Activated naive CD4-positive, alpha-beta T cell treated with anti-CD3 and anti-CD28 coated beads for 36 hours (primary cell): Measurements from ENCODE around the gene PPP1R14B. TPM values are rescaled to one million over a fixed set of nuclear protein-coding genes. Genes with fewer than 3 reads are reported as not detected.

Source experiments
- CTCF ChIA-PET: fragments of 350-600 bp; sonication (Branson Sonifier 250); formaldehyde crosslinking; loops from one replicate; lab custom pipeline; 2021; ENCODE audit warnings: antibody characterized with exemption; lab: Charles Lee
- DNase-seq: peaks from one replicate; pipeline ENCODE4 v3.0.0-alpha.2; 2020
- H3K27ac Mint-ChIP-seq: one replicate; pipeline ENCODE4 v1.8.0; 2021; ENCODE audit warnings: mild to moderate bottlenecking, mixed read lengths
- H3K27me3 Mint-ChIP-seq: one replicate; pipeline ENCODE4 v1.8.0; 2021; ENCODE audit warnings: low read depth, mixed read lengths
- H3K36me3 Mint-ChIP-seq: one replicate; pipeline ENCODE4 v1.8.0; 2021; ENCODE audit warnings: low read depth, mixed read lengths
- H3K4me1 Mint-ChIP-seq: one replicate; pipeline ENCODE4 v1.8.0; 2021; ENCODE audit warnings: low read depth, mixed read lengths
- H3K4me3 Mint-ChIP-seq: one replicate; pipeline ENCODE4 v1.8.0; 2021; ENCODE audit warnings: mild to moderate bottlenecking, moderate library complexity, mixed read lengths
- H3K9me3 Mint-ChIP-seq: one replicate; pipeline ENCODE4 v1.8.0; 2021; ENCODE audit warnings: mixed read lengths
- intact Hi-C: fragments of 100-400 bp; cut with micrococcal nuclease; formaldehyde crosslinking; loops from one replicate; pipeline ENCODE4 v1.15.1; 2023
- total RNA-seq, 2 experiments: library from RNA; stranded (reverse); gene quantifications; one replicate each; pipeline ENCODE4 v1.2.3, GENCODE V29; 2021

PPP1R14B gene
- total RNA-seq, 2 experiments from 2014 or later = 216 to 227 TPM

DNA sequence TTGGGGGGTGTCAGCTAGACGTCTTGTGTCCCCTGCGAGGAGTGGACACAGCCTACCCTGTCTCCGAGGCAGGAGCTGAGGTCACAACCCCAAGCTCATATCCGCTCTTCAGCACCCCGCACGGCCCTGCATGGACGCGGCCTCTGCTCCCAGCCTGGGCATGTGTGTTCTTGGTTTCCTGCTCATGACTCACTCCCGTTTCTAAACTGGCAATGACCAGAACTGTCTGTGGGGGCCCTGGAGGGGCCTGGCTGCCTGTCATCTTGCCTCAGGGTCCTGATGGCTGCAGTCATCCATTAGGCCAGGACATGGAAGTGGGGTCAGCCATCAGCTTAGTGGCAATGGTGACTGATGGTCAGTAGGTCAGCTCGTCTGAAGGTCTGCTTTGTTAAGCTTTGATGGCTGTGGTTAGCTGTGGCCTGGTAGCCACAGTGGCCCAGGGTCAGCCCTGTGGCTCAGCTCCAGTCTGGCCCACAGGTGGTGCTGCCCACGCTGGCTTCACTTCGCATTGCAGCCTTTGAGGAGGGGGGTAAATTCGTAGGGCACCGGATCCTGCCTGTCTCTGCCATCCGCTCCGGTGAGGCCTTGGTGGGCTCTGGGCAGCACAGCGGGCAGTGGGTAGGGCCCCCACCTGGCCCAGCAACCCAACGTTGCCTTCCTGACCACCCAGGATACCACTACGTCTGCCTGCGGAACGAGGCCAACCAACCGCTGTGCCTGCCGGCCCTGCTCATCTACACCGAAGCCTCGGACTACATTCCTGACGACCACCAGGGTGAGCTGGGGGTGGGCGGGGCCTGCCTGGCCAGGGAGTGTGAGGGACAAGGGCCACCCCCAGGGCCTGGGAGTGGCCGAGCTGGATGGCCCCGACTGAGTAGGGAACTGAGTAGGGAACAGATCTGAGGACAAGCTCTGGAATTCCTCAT lies 16.5 kb upstream of the PPP1R14B start:
- no peak overlapping the region for H3K4me3 Mint-ChIP-seq
- peaks cover 2% of the 10 kb centered on the region for H3K36me3 Mint-ChIP-seq
- DNase-seq = no peak
- H3K27ac Mint-ChIP-seq = no peak overlapping the region
- no peaks in the 10 kb centered on the region for H3K27me3 Mint-ChIP-seq
- intact Hi-C loops = no loop called here
- H3K9me3 Mint-ChIP-seq = no peaks in the 10 kb centered on the region
- H3K4me1 Mint-ChIP-seq = peaks cover 10% of the 10 kb centered on the region
- CTCF ChIA-PET = interaction anchor here (0.6 to 1.6 kb wide), 2 partner anchors 11 to 46 kb away, joined by 3 to 4 read pairs; no protein-coding TSS in a partner anchor

DNA sequence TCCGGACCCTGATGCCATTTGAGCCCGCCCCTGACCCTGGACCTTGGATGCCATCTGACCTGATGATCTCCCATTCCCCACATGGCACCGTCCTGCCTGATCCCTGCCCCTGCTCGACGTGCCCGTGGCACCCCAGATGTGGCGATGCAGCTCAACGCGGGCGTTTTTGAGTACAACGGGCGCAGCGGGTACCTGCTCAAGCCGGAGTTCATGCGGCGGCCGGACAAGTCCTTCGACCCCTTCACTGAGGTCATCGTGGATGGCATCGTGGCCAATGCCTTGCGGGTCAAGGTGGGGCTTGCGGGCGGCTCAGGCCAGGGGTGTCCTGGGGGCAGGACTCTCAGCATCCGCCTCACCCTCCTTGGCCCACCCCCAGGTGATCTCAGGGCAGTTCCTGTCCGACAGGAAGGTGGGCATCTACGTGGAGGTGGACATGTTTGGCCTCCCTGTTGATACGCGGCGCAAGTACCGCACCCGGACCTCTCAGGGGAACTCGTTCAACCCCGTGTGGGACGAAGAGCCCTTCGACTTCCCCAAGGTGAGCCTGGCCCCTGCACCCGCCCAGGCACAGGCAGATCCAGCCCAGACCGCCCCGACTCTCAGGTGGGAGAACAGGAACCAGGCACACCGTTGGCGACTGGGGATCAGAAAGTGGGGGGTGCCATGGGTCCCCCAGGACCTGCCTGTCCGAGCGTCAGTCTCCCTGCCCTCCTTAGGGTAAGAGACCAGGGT lies 15.7 kb upstream of the PPP1R14B start:
- Mint-ChIP-seq H3K9me3 (no peaks in the 10 kb centered on the region), H3K4me3 (no peak overlapping the region), H3K4me1 (peaks cover 7% of the 10 kb centered on the region), H3K36me3 (peaks cover 2% of the 10 kb centered on the region), H3K27me3 (no peaks in the 10 kb centered on the region), H3K27ac (no peak overlapping the region)
- DNase-seq = no peak
- intact Hi-C loops = no loop called here
- CTCF ChIA-PET = interaction anchor here (0.6 to 1.6 kb wide), 2 partner anchors 10 to 47 kb away, joined by 3 to 4 read pairs; no protein-coding TSS in a partner anchor

DNA sequence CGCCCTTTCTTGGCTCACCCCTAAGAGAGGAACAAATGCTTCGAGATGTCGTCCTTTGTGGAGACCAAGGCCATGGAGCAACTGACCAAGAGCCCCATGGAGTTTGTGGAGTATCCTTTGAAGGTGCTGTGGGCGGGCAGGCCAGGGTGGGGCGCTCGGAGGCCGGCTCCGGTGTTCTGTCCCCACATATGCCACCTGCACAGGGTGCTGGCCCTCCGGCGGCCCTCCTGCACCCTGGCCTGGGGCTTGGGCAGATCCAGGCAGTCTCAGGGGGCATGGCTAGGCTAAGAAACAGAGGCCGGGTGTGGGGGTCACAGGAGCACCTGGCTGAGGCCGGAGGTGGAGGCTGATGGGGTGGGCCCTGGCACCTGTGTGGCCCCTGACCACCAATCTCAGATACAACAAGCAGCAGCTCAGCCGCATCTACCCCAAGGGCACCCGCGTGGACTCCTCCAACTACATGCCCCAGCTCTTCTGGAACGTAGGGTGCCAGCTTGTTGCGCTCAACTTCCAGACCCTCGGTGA lies 14.9 kb upstream of the PPP1R14B start:
- Mint-ChIP-seq H3K4me3 (no peak overlapping the region), H3K27ac (no peak overlapping the region), H3K9me3 (no peaks in the 10 kb centered on the region), H3K4me1 (peaks cover 7% of the 10 kb centered on the region), H3K36me3 (peaks cover 2% of the 10 kb centered on the region), H3K27me3 (no peaks in the 10 kb centered on the region)
- CTCF ChIA-PET = interaction anchor here (0.7 kb wide), 1 partner anchor 13 kb away, joined by 3 read pairs; no protein-coding TSS in a partner anchor
- intact Hi-C loops = no loop called here
- DNase-seq = no peak

DNA sequence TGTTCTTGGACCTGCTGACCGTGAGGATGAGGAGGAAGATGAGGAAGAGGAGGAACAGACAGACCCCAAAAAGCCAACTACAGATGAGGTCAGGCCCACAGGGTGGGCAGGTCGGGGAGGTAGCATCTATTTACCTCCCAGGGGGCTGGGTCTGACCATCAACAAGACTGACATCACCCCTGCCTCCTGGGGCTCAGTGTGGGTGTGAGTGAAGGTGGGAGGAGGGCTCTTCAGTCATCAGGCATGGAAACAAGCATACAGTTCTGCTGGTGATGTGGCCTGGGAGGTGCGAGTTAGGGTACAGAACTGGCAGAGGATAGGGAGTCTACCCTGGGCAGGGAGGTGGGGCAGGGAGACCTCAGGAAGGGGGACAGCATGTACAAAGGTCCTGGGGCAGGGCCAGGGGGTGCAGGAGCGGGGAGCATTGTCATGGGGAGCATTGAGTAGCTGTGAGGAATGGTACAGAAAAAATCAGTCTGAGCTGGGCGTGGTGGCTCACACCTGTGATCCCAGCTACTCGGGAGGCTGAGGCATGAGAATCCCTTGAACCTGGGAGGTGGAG lies 13.5 kb upstream of the PPP1R14B start:
- DNase-seq = no peak

DNA sequence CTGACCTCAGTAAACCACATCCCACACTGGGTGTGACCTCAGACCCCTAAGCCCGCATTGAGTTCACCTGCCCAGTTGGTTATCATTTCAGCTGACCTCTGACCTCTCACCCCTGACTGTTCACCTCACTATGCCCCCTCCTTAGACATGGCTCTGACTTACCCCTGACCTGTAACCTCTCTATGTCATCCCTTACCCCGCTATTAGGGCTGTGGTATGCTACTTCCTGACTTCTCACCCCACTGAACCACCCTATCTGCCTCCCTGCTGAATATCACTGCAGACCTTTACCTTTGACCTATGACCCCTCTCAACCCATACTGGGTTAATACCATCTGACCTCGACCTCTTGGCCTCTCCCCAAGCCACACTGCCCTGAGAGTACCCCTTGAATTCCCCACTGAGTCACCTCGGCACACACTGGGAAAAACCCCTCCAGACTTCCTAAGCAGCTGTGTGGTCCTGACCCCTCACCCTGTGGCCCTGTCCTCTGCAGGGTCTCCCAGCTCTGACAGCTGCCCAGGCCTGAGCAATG lies 12.9 kb upstream of the PPP1R14B start:
- Mint-ChIP-seq H3K27me3 (no peaks in the 10 kb centered on the region), H3K4me3 (no peak overlapping the region), H3K4me1 (peaks cover 7% of the 10 kb centered on the region), H3K36me3 (peaks cover 2% of the 10 kb centered on the region), H3K27ac (no peak overlapping the region), H3K9me3 (no peaks in the 10 kb centered on the region)
- DNase-seq = no peak
- intact Hi-C loops = no loop called here
- CTCF ChIA-PET = no interaction called here

More for the DNA sequence above, 13.5 kb upstream of the PPP1R14B start:
- CTCF ChIA-PET = no interaction called here
- intact Hi-C loops = no loop called here
- H3K9me3 Mint-ChIP-seq = no peaks in the 10 kb centered on the region
- no peaks in the 10 kb centered on the region for H3K27me3 Mint-ChIP-seq
- peaks cover 2% of the 10 kb centered on the region for H3K36me3 Mint-ChIP-seq
- no peak overlapping the region for H3K27ac Mint-ChIP-seq
- no peak overlapping the region for H3K4me3 Mint-ChIP-seq
- peaks cover 7% of the 10 kb centered on the region for H3K4me1 Mint-ChIP-seq

DNA sequence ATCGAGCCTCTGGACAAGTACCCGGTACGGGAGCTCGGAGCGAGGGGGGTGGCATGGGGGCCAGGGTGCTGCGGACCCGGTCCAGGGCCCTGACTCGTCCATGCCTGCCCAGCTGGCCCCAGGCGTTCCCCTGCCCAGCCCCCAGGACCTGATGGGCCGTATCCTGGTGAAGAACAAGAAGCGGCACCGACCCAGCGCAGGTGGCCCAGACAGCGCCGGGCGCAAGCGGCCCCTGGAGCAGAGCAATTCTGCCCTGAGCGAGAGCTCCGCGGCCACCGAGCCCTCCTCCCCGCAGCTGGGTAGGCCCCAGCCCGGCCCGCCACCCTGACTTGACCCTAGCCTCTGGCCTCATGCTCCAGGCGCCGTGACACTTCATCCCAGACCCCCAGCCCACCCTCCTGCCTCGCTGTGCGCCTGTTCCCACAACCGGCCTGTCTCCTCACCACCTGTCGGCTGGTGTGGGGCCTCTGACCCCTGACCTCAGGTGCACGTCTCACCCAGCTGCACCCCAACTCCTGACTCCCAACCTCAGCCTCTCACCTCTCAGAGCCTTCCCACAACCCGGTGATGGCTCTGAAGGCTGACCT lies 12.3 kb upstream of the PPP1R14B start:
- intact Hi-C loops = no loop called here
- Mint-ChIP-seq H3K27me3 (no peaks in the 10 kb centered on the region), H3K4me3 (no peak overlapping the region), H3K27ac (no peak overlapping the region), H3K4me1 (peaks cover 7% of the 10 kb centered on the region), H3K36me3 (peaks cover 2% of the 10 kb centered on the region), H3K9me3 (no peaks in the 10 kb centered on the region)
- CTCF ChIA-PET = no interaction called here
- no peak for DNase-seq

DNA sequence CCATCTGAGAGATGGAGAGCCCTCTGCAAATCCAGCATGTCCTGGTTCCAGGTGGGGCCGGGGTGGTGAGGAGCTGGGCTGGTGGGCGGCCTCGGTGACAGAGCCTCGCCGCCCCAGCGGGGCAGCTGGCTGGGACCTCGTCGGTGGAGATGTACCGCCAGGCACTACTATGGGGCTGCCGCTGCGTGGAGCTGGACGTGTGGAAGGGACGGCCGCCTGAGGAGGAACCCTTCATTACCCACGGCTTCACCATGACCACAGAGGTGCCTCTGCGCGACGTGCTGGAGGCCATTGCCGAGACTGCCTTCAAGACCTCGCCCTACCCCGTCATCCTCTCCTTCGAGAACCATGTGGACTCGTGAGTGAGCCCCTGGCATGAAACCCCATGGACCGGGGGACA lies 11.6 kb upstream of the PPP1R14B start:
- no peaks in the 10 kb centered on the region for H3K9me3 Mint-ChIP-seq
- DNase-seq = no peak
- H3K36me3 Mint-ChIP-seq = peaks cover 2% of the 10 kb centered on the region
- no peak overlapping the region for H3K4me3 Mint-ChIP-seq
- H3K27me3 Mint-ChIP-seq = no peaks in the 10 kb centered on the region
- CTCF ChIA-PET = no interaction called here
- no peak overlapping the region for H3K27ac Mint-ChIP-seq
- H3K4me1 Mint-ChIP-seq = peaks cover 7% of the 10 kb centered on the region
- intact Hi-C loops = no loop called here

DNA sequence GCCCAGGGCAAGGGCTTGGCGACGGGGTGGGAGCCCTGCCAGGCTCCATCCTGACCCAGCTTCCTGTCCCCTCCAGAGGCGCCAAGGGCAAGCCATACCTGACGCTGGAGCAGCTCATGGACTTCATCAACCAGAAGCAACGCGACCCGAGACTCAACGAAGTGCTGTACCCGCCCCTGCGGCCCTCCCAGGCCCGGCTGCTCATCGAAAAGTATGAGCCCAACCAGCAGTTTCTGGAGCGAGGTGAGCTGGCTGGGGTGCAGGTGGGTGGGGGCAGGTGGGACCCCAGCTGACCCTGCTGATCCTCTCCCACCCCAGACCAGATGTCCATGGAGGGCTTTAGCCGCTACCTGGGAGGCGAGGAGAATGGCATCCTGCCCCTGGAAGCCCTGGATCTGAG lies 9.6 kb upstream of the PPP1R14B start:
- Mint-ChIP-seq H3K4me3 (no peak overlapping the region), H3K27ac (no peak overlapping the region), H3K36me3 (peaks cover 2% of the 10 kb centered on the region), H3K27me3 (no peaks in the 10 kb centered on the region), H3K4me1 (peaks cover 14% of the 10 kb centered on the region), H3K9me3 (no peaks in the 10 kb centered on the region)
- no peak for DNase-seq
- CTCF ChIA-PET = interaction anchor here (1.3 kb wide), 1 partner anchor 42 kb away, joined by 4 read pairs; no protein-coding TSS in a partner anchor
- intact Hi-C loops = no loop called here

DNA sequence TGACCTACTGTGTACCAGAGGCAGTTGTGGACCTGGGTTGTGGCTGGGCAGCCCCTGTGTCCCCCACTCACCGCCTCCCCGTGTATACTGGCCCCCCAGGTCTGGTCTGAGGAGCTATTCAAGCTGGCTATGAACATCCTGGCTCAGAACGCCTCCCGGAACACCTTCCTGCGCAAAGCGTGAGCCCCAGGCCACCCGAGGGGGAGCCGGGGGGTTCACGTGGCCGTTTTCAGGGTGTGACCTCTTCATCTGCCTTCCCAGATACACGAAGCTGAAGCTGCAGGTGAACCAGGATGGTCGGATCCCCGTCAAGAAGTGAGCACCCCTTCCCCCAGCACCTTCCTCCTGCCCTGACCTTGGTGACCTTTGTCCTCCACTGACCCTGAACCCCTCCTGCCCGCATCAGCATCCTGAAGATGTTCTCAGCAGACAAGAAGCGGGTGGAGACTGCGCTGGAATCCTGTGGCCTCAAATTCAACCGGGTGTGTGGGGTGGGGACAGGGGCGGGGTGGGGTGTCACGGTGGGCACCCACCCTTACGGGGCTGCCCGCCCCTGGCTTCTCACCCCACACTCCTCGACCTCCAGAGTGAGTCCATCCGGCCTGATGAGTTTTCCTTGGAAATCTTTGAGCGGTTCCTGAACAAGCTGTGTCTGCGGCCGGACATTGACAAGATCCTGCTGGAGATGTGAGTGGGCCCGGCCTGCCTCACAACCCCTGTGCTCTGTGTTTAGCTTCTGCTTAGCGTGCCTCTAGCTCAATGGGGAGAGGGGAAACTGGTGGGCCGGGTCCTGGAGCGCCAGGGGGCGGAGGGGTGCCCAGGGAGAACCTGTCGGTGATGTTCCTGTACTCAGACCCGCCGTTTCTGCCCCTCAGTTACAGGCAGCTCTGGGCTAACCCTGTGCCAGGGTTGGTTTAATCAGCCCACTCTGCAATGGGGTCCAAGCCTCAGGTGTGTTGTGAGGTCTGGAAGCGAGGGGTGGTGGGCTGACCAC lies 8.7 kb upstream of the PPP1R14B start:
- Mint-ChIP-seq H3K27ac (no peak overlapping the region), H3K9me3 (no peaks in the 10 kb centered on the region), H3K4me3 (no peak overlapping the region), H3K36me3 (peaks cover 2% of the 10 kb centered on the region), H3K27me3 (no peaks in the 10 kb centered on the region), H3K4me1 (peaks cover 16% of the 10 kb centered on the region)
- DNase-seq = no peak
- intact Hi-C loops = no loop called here
- CTCF ChIA-PET = interaction anchor here (1.3 kb wide), 1 partner anchor 43 kb away, joined by 4 read pairs; no protein-coding TSS in a partner anchor

DNA sequence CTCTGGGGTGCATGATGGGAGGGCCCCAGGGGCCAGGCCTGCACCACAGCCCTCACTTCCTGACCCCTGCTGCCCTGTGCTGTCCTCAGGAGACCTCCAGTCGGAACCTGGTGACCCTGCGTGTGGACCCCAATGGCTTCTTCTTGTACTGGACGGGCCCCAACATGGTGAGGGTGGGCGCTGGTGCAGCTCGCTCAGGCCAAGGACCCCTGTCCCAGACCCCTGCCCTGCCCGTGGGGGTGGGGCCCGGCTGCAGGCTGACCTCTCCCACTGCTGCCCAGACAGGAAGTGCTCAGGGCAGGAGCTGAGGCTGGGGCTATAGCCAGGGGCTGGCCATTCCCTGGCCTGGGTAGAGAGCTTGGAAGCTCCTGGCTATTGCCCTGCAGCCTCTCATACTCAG lies 7.6 kb upstream of the PPP1R14B start:
- intact Hi-C loops = no loop called here
- Mint-ChIP-seq H3K27ac (no peak overlapping the region), H3K36me3 (peaks cover under 1% of the 10 kb centered on the region), H3K4me1 (peaks cover 14% of the 10 kb centered on the region), H3K27me3 (no peaks in the 10 kb centered on the region), H3K9me3 (no peaks in the 10 kb centered on the region), H3K4me3 (no peak overlapping the region)
- DNase-seq = no peak
- CTCF ChIA-PET = no interaction called here

DNA sequence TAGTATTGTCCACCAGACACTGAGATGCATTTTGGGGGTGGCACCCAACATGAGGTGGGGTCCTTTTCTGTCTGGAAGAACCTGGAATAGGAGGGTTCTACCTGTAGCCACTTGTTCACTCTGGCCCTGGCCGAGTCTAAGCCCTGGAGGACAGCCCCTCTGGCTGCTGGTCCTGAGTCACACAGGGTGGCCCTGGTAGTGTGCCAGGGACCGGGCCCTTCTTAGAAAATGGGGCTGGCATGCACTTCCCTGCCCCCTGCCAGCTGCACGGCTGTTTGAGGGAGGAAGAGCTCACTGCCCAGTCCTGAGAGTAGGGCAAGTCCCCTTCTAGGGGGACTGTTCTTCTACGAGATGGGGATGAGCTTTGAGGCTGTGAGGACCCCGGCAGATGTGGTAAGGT lies 6.7 kb upstream of the PPP1R14B start:
- no peaks in the 10 kb centered on the region for H3K36me3 Mint-ChIP-seq
- H3K9me3 Mint-ChIP-seq = no peaks in the 10 kb centered on the region
- no peak overlapping the region for H3K27ac Mint-ChIP-seq
- H3K4me1 Mint-ChIP-seq = peaks cover 13% of the 10 kb centered on the region
- no peak for DNase-seq
- H3K27me3 Mint-ChIP-seq = no peaks in the 10 kb centered on the region
- CTCF ChIA-PET = interaction anchor here (0.6 kb wide), 1 partner anchor 269 kb away, joined by 3 read pairs; no protein-coding TSS in a partner anchor
- H3K4me3 Mint-ChIP-seq = no peak overlapping the region
- intact Hi-C loops = no loop called here
